SIG-M5 (cell line): ENCODE measurements around the gene FCHSD1.

Experiments used
- DNase-seq: peaks from one replicate; lab custom pipeline; 2025; lab: John Stamatoyannopoulos, UW

FCHSD1 gene

GRCh38 chr5:141640698-141641097, 10.5 kb downstream of the FCHSD1 start:
- DNase-seq, result no peak

DNA sequence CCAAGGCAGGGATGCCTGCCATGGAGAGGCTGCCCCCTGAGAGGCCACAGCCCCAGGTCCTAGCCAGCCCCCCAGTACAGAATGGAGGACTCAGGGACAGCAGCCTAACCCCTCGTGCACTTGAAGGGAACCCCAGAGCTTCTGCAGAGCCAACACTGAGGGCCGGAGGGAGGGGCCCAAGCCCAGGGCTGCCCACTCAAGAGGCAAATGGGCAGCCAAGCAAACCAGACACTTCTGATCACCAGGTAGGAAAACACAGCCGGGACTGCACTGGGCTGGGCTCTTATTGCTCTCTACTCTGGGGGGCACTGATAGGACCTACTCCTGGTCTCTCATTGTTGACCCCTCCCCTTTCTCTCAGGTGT, 11.2 kb downstream of the FCHSD1 start:
- no peak for DNase-seq

- no peak for DNase-seq
Measured at GRCh38 chr5:141639357-141640050, 11.7 kb downstream of the FCHSD1 start.

DNA sequence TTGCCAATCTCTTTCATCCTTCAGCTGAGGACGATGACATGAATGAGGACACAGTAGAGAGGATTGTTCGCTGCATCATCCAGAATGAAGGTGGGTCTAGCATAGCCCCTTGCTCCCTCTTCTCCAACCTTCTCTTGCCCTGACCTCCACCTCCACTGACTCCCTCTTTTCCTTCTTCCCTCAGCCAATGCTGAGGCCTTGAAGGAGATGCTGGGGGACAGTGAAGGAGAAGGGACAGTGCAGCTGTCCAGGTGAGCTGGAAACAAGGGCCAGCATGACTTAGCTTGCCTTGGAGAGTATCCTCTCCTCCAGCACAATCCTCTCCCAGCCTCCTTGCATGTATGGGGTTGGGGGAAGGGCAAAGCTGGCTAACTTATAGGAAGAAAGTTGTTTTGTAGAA, 12.4 kb downstream of the FCHSD1 start:
- no peak for DNase-seq

DNA sequence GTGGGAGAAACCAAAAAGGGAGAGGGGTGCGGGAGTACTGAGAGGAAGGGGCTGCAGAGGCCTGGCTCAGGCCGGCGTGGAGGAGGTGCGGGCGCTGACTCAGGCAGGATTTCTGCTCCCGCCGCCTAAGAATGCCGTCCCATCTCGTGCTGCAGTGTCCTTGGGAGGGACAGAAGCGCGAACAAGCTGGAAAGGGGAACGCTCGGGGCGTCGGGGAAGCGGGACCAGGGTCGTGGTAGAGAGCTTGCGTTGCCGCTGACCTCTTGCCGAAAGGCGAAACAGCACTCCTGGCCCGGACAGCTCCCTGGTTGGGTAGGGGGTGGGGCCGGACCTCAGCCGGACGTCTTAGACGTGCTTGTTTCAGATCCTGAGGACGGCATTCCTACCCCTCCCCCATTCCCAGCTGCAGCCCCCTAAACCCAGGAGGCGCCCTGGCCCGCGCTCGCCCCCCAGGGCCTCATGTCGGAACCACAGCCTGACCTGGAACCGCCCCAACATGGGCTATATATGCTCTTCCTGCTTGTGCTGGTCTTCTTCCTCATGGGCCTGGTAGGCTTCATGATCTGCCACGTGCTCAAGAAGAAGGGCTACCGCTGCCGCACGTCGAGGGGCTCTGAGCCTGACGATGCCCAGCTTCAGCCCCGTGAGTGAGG, 13.3 kb downstream of the FCHSD1 start:
- DNase-seq, result peak; percentile 49

DNA sequence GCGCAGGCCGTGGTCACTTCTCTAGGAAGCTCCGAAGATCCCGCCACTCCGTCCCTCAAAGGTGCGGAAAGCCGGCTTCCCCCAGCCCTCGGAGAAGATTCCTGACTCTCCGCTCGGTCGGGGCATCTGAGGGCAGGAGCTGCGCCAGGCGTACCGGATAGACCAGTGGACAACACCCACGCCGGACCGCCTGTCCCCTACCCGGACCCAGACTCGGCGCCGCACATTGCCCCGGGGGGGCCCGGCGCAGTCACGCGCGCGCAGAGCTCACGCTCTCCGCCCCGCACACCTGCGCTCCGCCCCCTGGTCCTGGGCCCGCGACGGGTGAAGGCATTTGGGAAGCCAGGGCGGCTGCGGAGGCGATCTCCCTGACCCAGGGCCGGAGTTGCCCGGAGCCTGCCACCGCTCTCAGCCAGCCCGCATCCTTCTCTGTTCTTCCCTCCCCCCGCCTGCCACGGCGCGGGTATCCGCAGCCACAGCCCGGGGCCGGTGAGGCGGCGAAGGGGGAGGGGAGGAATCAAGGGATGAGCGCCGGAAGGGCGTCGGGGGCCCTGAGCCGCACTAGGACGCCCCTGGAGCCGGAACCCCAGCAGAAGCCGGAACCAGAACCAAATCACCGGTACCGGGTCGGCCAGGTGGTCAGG, 14.0 kb downstream of the FCHSD1 start:
- no peak for DNase-seq

- DNase-seq, result no peak
Measured at GRCh38 chr5:141636413-141637122, 14.7 kb downstream of the FCHSD1 start, which contains the start of the genes HDAC3 and RELL2. Gene HDAC3, minus strand, starts transcription at chr5:141636849. Its CDS starts 59 bp downstream, at chr5:141636790. Gene RELL2, plus strand, starts transcription at chr5:141636997. Its CDS starts 1,229 bp downstream, at chr5:141638226.

DNA sequence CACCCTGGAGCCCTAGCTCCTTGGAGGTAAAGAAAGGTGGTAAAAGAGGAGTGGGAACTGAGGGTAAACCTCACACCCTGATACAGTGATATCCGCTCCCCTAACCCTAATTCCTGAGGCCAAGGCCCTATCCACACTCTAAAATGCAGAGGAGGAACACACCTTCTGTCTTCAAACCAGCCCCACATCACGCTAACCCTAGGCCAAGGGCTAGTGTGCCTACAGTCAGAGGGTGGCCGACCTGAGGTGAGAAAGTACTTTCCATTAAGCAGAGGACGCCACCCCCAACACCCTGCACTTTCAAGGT, 15.2 kb downstream of the FCHSD1 start:
- no peak for DNase-seq

GRCh38 chr5:141635646-141636045, 15.6 kb downstream of the FCHSD1 start:
- no peak for DNase-seq

GRCh38 chr5:141634720-141635119, 16.5 kb downstream of the FCHSD1 start:
- DNase-seq, result no peak

DNA sequence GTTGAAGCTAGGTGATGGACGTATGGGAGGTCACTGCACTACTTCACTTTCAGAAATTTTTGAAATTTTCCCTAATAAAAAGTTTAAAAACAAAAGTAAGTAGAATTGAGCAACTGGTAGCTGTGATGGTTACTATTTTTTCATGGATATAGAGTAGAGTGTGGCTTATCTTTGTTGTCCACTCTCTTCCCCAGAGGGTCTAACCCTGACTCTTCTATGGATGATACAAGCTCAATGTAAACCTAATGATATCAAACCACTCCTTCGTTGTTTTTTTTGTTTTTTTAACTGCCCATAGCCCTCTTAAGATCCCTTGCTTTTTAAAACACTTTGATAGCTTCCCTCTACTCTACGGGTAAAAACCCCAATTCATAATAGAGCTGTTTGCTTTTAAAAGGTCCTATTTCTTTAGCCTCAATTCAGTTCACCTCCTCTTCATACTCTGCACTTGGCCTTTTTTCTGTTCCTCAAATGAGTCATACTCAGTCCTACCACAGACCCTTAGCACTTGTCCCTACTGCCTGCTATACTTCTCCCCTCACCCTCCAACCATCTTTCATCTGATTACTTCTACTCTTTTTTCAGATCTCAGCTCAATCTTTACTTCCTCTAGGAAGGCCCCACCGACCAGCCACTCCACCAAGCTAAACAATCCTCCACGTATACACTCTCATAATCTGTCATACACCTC, 17.2 kb downstream of the FCHSD1 start:
- DNase-seq, result peak; percentile 66

DNA sequence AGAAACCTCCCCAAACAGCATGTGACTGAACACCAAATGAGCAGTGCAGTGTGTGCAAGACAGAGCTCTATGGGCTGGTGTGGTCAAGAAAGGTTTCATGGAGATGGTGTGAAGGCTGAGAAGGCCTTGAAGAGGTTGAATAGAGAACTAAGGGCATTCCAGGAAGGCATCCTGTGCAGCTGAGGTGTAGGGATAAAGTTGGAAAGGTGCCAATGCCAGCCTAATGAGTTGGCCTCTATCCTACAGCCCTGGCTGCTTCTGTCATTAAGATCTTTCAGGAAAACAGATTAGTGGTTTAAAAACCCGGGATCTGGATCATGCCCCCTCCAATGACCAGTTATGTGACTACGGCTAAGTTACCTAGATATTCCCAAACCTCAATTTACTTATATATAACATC, 18.6 kb downstream of the FCHSD1 start:
- DNase-seq, result no peak

- DNase-seq, result no peak
Measured at GRCh38 chr5:141630570-141631140, 20.6 kb downstream of the FCHSD1 start.

GRCh38 chr5:141628175-141628788, 22.9 kb downstream of the FCHSD1 start:
- DNase-seq, result no peak

- DNase-seq, result no peak
Measured at GRCh38 chr5:141623611-141624010, 27.6 kb downstream of the FCHSD1 start.

DNA sequence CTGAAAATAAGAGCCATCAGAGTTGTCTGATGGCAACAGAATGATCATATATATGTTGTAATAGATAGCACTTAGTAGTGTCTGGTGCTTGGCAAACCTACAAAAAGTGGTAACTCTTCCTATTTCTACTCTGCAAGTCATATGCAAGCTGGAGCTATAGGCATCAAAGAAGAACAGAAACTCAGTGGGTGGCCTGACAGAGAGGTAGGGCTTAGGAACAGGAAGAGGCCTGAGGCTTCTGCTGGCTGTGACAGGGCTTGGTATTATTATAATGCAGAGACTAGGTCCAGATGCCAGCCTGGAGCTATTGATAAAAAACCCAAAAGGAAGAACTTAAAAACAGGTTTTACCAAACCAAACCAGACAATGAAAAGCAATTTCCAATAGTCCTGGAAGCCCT, 28.0 kb downstream of the FCHSD1 start:
- DNase-seq, result peak; percentile 94

GRCh38 chr5:141618804-141619554, 32.2 kb downstream of the FCHSD1 start, which contains the start of gene DIAPH1:
Gene DIAPH1, minus strand, starts transcription at chr5:141619000. Its CDS starts 86 bp downstream, at chr5:141618914.
- peak; percentile 55 for DNase-seq

- no peak for DNase-seq
Measured at GRCh38 chr5:141618030-141618803, 33.0 kb downstream of the FCHSD1 start.

DNA sequence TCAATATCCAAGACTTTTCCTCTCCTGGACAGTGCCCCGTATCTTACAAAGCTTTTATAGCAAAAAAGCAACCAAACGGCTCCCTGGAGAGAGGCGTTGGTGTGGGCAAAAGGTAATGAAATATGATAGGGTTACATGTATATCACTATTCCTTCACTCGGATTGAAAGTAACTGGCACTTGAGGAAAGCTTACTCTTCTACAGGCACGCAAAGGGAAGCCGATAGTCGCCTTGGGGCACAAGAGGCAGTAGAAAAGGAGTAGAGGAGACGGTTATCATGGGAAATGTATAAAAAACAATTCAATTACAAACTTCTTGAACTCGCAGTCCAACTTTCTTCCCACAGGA, 33.6 kb downstream of the FCHSD1 start:
- no peak for DNase-seq

GRCh38 chr5:141617128-141617527, 34.1 kb downstream of the FCHSD1 start:
- no peak for DNase-seq
